GM19239 (cell line): ENCODE results near the gene SCGB2A2.

Source experiments
- DNase-seq: peaks from one replicate; pipeline ENCODE4 v3.0.0; 2011; ENCODE audit warnings: low spot score; ENCODE audit not compliant: insufficient read length
- FAIRE-seq: peaks from 2 replicates; lab custom pipeline; 2011; peaks lifted over from hg19 to GRCh38; lab: Jason Lieb, UNC

The SCGB2A2 gene

GRCh38 chr11:62295504-62295903 lies 25.5 kb downstream of the SCGB2A2 start:
- no peak for FAIRE-seq
- no peak for DNase-seq

GRCh38 chr11:62298975-62299374 lies 29.0 kb downstream of the SCGB2A2 start, which contains the start of gene SCGB1D4:
Gene SCGB1D4, minus strand, starts transcription at chr11:62299075. Its CDS starts 65 bp downstream, at chr11:62299010.
- FAIRE-seq: no peak
- no peak for DNase-seq

GRCh38 chr11:62306227-62306626 lies 36.3 kb downstream of the SCGB2A2 start:
- no peak for DNase-seq
- FAIRE-seq: no peak

GRCh38 chr11:62307950-62308349 lies 38.0 kb downstream of the SCGB2A2 start:
- DNase-seq (no peak), FAIRE-seq (no peak)

- no peak for FAIRE-seq
- no peak for DNase-seq
These were observed 40.0 kb downstream of the SCGB2A2 start for GRCh38 chr11:62309991-62310390.

- FAIRE-seq (no peak), DNase-seq (no peak)
These were observed 45.5 kb downstream of the SCGB2A2 start for GRCh38 chr11:62315431-62315830.

- DNase-seq: no peak
- no peak for FAIRE-seq
These were observed 52.6 kb downstream of the SCGB2A2 start for GRCh38 chr11:62322524-62322923.
